MCF 10A (cell line): ENCODE results near the gene ADSS2. TPM values are rescaled to one million over a fixed set of nuclear protein-coding genes. Genes with fewer than 3 reads are reported as not detected.

Source experiments
- BruUV-seq: library from RNA; stranded (reverse); fragments of 400-500 nt; replicated peaks from 2 replicates; lab custom pipeline; 2021; lab: Mats Ljungman, UMichigan
- CTCF ChIA-PET: fragments of 300-600 bp; sonication (Branson Sonifier 250); formaldehyde crosslinking; extraction: SDS; loops from one replicate; lab custom pipeline; 2021; ENCODE audit warnings: antibody characterized with exemption, inconsistent platforms; lab: Yijun Ruan, JAX
- POLR2A ChIA-PET: fragments of 300-600, 350-650 bp; sonication (Branson Sonifier 250); formaldehyde crosslinking; extraction: SDS; loops from one replicate; lab custom pipeline; 2020; ENCODE audit warnings: antibody characterized with exemption, inconsistent platforms; lab: Yijun Ruan, JAX
- DNase-seq: peaks from one replicate; pipeline ENCODE4 v3.0.0-alpha.2; 2018; ENCODE audit not compliant: unreplicated experiment
- H3K27ac Mint-ChIP-seq: one replicate; pipeline ENCODE4 v1.8.0; 2022; ENCODE audit warnings: mild to moderate bottlenecking, low read depth, mixed read lengths; ENCODE audit not compliant: unreplicated experiment
- H3K27me3 Mint-ChIP-seq: one replicate; pipeline ENCODE4 v1.8.0; 2022; ENCODE audit warnings: mixed read lengths; ENCODE audit not compliant: insufficient read depth, unreplicated experiment
- H3K36me3 Mint-ChIP-seq: one replicate; pipeline ENCODE4 v1.8.0; 2022; ENCODE audit warnings: mild to moderate bottlenecking, moderate library complexity, mixed read lengths; ENCODE audit not compliant: insufficient read depth, unreplicated experiment
- H3K4me1 Mint-ChIP-seq: one replicate; pipeline ENCODE4 v1.8.0; 2022; ENCODE audit warnings: mixed read lengths; ENCODE audit not compliant: insufficient read depth, unreplicated experiment
- H3K4me3 Mint-ChIP-seq: one replicate; pipeline ENCODE4 v1.8.0; 2022; ENCODE audit warnings: mild to moderate bottlenecking, moderate library complexity, mixed read lengths; ENCODE audit not compliant: unreplicated experiment
- H3K9me3 Mint-ChIP-seq: one replicate; pipeline ENCODE4 v1.8.0; 2022; ENCODE audit warnings: mixed read lengths; ENCODE audit not compliant: unreplicated experiment
- CTCF ChIP-seq: fragments of 200-600 bp; IDR thresholded peaks from one replicate; pipeline ENCODE4 v1.8.0; 2022; ENCODE audit warnings: antibody characterized with exemption, mild to moderate bottlenecking; ENCODE audit not compliant: unreplicated experiment
- intact Hi-C: fragments of 100-400 bp; cut with micrococcal nuclease; formaldehyde crosslinking; loops from 2 replicates; pipeline ENCODE4 v1.14.1; 2022
- total RNA-seq: library from RNA; stranded (reverse); gene quantifications from 2 replicates; pipeline ENCODE4 v1.2.3, GENCODE V29; 2022

The ADSS2 gene
- total RNA-seq, 1 experiment from 2014 or later, result 87.5 TPM

- peak; percentile 67 for DNase-seq
- no peak overlapping the region for H3K27ac Mint-ChIP-seq
- no peak for TF ChIP-seq CTCF
Observed at GRCh38 chr1:244395965-244396364, 55.7 kb downstream of the ADSS2 start.

GRCh38 chr1:244394826-244395765, 56.6 kb downstream of the ADSS2 start:
- no peak overlapping the region for H3K27ac Mint-ChIP-seq
- H3K36me3 Mint-ChIP-seq, result peaks cover 40% of the 10 kb centered on the region
- no peak for TF ChIP-seq CTCF
- ChIA-PET POLR2A (interaction anchor here (0.7 kb wide), 1 partner anchor 20 kb away, joined by 3 read pairs; no protein-coding TSS in a partner anchor), CTCF (interaction anchor here (0.6 to 0.7 kb wide), 3 partner anchors 383 to 637 kb away, joined by 3 read pairs; no protein-coding TSS in a partner anchor)
- no TSS peak for BruUV-seq
- intact Hi-C loops, result no loop called here
- H3K4me3 Mint-ChIP-seq, result no peak overlapping the region
- H3K4me1 Mint-ChIP-seq, result peaks cover 23% of the 10 kb centered on the region
- H3K27me3 Mint-ChIP-seq, result no peaks in the 10 kb centered on the region
- H3K9me3 Mint-ChIP-seq, result no peaks in the 10 kb centered on the region
- DNase-seq, result no peak

More at GRCh38 chr1:244395965-244396364, 55.7 kb downstream of the ADSS2 start:
- ChIA-PET CTCF (interaction anchor here (0.6 kb wide), 1 partner anchor 382 kb away, joined by 3 read pairs; no protein-coding TSS in a partner anchor), POLR2A (interaction anchor here (0.7 to 2.0 kb wide), 5 partner anchors 12 to 439 kb away, joined by 3 to 6 read pairs (median 4); a partner anchor contains a TSS)
- H3K9me3 Mint-ChIP-seq, result peaks cover 2% of the 10 kb centered on the region
- BruUV-seq, result no TSS peak
- peaks cover 48% of the 10 kb centered on the region for H3K36me3 Mint-ChIP-seq
- no peaks in the 10 kb centered on the region for H3K27me3 Mint-ChIP-seq
- H3K4me3 Mint-ChIP-seq, result no peak overlapping the region
- peaks cover 23% of the 10 kb centered on the region for H3K4me1 Mint-ChIP-seq
- intact Hi-C loops, result no loop called here

GRCh38 chr1:244394346-244394745, 57.4 kb downstream of the ADSS2 start:
- POLR2A ChIA-PET, result interaction anchor here (0.6 to 1.3 kb wide), 2 partner anchors 17 to 55 kb away, joined by 3 read pairs; no protein-coding TSS in a partner anchor
- no peak for TF ChIP-seq CTCF
- DNase-seq, result no peak
- no TSS peak for BruUV-seq
- intact Hi-C loops, result no loop called here
- Mint-ChIP-seq H3K4me3 (no peak overlapping the region), H3K27me3 (no peaks in the 10 kb centered on the region), H3K27ac (no peak overlapping the region), H3K36me3 (peaks cover 34% of the 10 kb centered on the region), H3K4me1 (peaks cover 23% of the 10 kb centered on the region), H3K9me3 (no peaks in the 10 kb centered on the region)
- CTCF ChIA-PET, result interaction anchor here (0.7 to 1.2 kb wide), 2 partner anchors 12 to 487 kb away, joined by 3 to 5 read pairs; no protein-coding TSS in a partner anchor
